DMS 273 (cell line): ENCODE results near the gene POLDIP3.
A peak's percentile ranks its signal among the peaks of the same experiment; 100 is the strongest.
"Not testable (repeated sequence)": the region's sequence is repeated elsewhere in the genome, so short reads cannot be mapped to it uniquely, and the experiment has no call there.

ENCODE experiments used
- DNase-seq: peaks from one replicate; lab custom pipeline; 2025; ENCODE audit not compliant: unreplicated experiment; lab: John Stamatoyannopoulos, UW

The POLDIP3 gene

GRCh38 chr22:42587588-42588175 is 27.0 kb downstream of the POLDIP3 start:
- DNase-seq = no peak

- no peak for DNase-seq
Observed at GRCh38 chr22:42586381-42586780, 28.3 kb downstream of the POLDIP3 start.

- DNase-seq = no peak
Observed at GRCh38 chr22:42585096-42585495, 29.6 kb downstream of the POLDIP3 start.

- DNase-seq = no peak
Observed at GRCh38 chr22:42584364-42584940, 30.2 kb downstream of the POLDIP3 start.

- DNase-seq = no peak
Observed at GRCh38 chr22:42582987-42583386, 31.7 kb downstream of the POLDIP3 start.

GRCh38 chr22:42581762-42582716 is 32.6 kb downstream of the POLDIP3 start:
- DNase-seq = peak; percentile 83

GRCh38 chr22:42581194-42581761 is 33.4 kb downstream of the POLDIP3 start:
- not testable (repeated sequence) for DNase-seq

GRCh38 chr22:42580040-42580439 is 34.6 kb downstream of the POLDIP3 start:
- not testable (repeated sequence) for DNase-seq

- no peak for DNase-seq
Observed at GRCh38 chr22:42577623-42578240, 37.0 kb downstream of the POLDIP3 start.

- DNase-seq = peak; percentile 17
Observed at GRCh38 chr22:42577141-42577540, 37.5 kb downstream of the POLDIP3 start.

GRCh38 chr22:42575996-42576574 is 38.6 kb downstream of the POLDIP3 start:
- DNase-seq = not testable (repeated sequence)

GRCh38 chr22:42574468-42574867 is 40.2 kb downstream of the POLDIP3 start:
- DNase-seq = not testable (repeated sequence)

GRCh38 chr22:42574046-42574445 is 40.6 kb downstream of the POLDIP3 start:
- peak; percentile 15 for DNase-seq

- DNase-seq = not testable (repeated sequence)
Observed at GRCh38 chr22:42571068-42571467, 43.6 kb downstream of the POLDIP3 start.

- DNase-seq = not testable (repeated sequence)
Observed at GRCh38 chr22:42570580-42570979, 44.1 kb downstream of the POLDIP3 start.

GRCh38 chr22:42567950-42568349 is 46.7 kb downstream of the POLDIP3 start:
- DNase-seq = not testable (repeated sequence)

- DNase-seq = no peak
Observed at GRCh38 chr22:42565956-42566355, 48.7 kb downstream of the POLDIP3 start.

- DNase-seq = no peak
Observed at GRCh38 chr22:42564699-42565098, 50.0 kb downstream of the POLDIP3 start.

GRCh38 chr22:42563943-42564342 is 50.7 kb downstream of the POLDIP3 start:
- DNase-seq = not testable (repeated sequence)

- DNase-seq = no peak
Observed at GRCh38 chr22:42562684-42563083, 52.0 kb downstream of the POLDIP3 start.

GRCh38 chr22:42562279-42562678 is 52.4 kb downstream of the POLDIP3 start:
- no peak for DNase-seq
